Mesothelial cell of epicardium (in vitro differentiated cells): Measurements from ENCODE around the gene THSD4. TPM values are rescaled to one million over a fixed set of nuclear protein-coding genes. Genes with fewer than 3 reads are reported as not detected.
"Not testable (repeated sequence)": the region's sequence is repeated elsewhere in the genome, so short reads cannot be mapped to it uniquely, and the experiment has no call there.

Source experiments
- DNase-seq, 2 experiments: peaks; one replicate each; pipeline ENCODE4 v3.0.0; 2021; ENCODE audit warnings: low spot score in 2 of 2; ENCODE audit not compliant: unreplicated experiment in 2 of 2
- H3K27ac Mint-ChIP-seq: 2 replicates; pipeline ENCODE4 v1.8.0; 2021; ENCODE audit warnings: mixed read lengths
- H3K27me3 Mint-ChIP-seq: 2 replicates; pipeline ENCODE4 v1.8.0; 2021; ENCODE audit warnings: low read depth, mixed read lengths
- H3K36me3 Mint-ChIP-seq: 2 replicates; pipeline ENCODE4 v1.8.0; 2021; ENCODE audit warnings: mixed read lengths
- H3K4me1 Mint-ChIP-seq: 2 replicates; pipeline ENCODE4 v1.8.0; 2021; ENCODE audit warnings: mixed read lengths
- H3K4me3 Mint-ChIP-seq: 2 replicates; pipeline ENCODE4 v1.8.0; 2021; ENCODE audit warnings: mild to moderate bottlenecking, moderate library complexity, mixed read lengths
- H3K9me3 Mint-ChIP-seq: 2 replicates; pipeline ENCODE4 v1.8.0; 2021; ENCODE audit warnings: mixed read lengths
- total RNA-seq: library from RNA; stranded (reverse); gene quantifications from 3 replicates; pipeline ENCODE4 v1.2.1, GENCODE V29; 2021
- TF ChIP-seq, protein P1 (sequence below): fragments of 200-600 bp; sonication (generic); IDR thresholded peaks from one replicate; pipeline ENCODE4 v1.5.0; 2021; ENCODE audit warnings: antibody characterized with exemption; ENCODE audit not compliant: unreplicated experiment

The THSD4 gene
- total RNA-seq, 1 donor from 2014 or later = 93.9 TPM

DNA sequence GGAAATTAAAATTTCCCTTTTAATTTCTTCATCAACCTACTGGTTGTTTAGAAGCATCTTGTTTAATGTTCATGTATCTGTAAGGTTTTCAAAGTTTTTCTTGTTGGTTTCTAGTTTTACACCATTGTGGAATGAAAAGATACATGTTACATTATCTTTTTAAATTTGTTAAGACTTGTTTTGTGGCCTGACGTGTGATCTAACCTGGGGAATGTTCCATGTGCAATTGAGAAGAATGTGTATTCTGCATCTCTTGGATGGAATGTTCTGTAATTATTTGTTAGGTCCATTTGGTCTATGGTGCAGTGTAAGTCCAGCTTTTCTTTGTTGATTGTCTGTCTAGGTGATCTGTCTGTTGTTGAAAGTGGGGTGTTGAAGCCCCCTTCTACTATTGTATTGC is 45.7 kb downstream of the THSD4 start:
- peaks cover 29% of the 10 kb centered on the region for H3K9me3 Mint-ChIP-seq
- H3K4me3 Mint-ChIP-seq = no peak overlapping the region
- H3K4me1 Mint-ChIP-seq = no peaks in the 10 kb centered on the region
- H3K36me3 Mint-ChIP-seq = peaks cover 41% of the 10 kb centered on the region
- no peaks in the 10 kb centered on the region for H3K27me3 Mint-ChIP-seq
- TF ChIP-seq, protein P1, sequence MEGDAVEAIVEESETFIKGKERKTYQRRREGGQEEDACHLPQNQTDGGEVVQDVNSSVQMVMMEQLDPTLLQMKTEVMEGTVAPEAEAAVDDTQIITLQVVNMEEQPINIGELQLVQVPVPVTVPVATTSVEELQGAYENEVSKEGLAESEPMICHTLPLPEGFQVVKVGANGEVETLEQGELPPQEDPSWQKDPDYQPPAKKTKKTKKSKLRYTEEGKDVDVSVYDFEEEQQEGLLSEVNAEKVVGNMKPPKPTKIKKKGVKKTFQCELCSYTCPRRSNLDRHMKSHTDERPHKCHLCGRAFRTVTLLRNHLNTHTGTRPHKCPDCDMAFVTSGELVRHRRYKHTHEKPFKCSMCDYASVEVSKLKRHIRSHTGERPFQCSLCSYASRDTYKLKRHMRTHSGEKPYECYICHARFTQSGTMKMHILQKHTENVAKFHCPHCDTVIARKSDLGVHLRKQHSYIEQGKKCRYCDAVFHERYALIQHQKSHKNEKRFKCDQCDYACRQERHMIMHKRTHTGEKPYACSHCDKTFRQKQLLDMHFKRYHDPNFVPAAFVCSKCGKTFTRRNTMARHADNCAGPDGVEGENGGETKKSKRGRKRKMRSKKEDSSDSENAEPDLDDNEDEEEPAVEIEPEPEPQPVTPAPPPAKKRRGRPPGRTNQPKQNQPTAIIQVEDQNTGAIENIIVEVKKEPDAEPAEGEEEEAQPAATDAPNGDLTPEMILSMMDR = no peak
- no peak for DNase-seq
- H3K27ac Mint-ChIP-seq = no peak overlapping the region

DNA sequence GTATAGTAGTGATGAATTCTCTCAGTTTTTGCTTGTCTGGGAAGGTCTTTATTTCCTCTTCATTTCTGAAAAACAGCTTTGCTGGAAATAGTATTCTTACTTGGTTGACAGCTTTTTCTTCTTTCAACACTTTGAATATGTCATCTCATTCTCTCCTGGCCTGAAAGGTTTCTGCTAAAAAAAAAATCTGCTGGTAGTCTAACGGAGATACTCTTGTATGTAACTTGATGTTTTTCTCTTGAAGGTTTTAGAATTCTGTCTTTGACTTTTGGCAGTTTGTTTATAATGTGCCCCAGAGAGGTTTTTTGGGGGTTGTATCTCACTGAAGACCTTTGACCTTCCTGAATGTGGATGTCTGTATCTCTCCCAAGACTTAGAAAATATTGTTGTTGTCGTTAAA is 47.0 kb downstream of the THSD4 start:
- no peaks in the 10 kb centered on the region for H3K27me3 Mint-ChIP-seq
- TF ChIP-seq, protein P1 = no peak
- no peak overlapping the region for H3K4me3 Mint-ChIP-seq
- H3K36me3 Mint-ChIP-seq = peaks cover 42% of the 10 kb centered on the region
- H3K27ac Mint-ChIP-seq = no peak overlapping the region
- DNase-seq = no peak
- H3K4me1 Mint-ChIP-seq = no peaks in the 10 kb centered on the region
- H3K9me3 Mint-ChIP-seq = peaks cover 31% of the 10 kb centered on the region

DNA sequence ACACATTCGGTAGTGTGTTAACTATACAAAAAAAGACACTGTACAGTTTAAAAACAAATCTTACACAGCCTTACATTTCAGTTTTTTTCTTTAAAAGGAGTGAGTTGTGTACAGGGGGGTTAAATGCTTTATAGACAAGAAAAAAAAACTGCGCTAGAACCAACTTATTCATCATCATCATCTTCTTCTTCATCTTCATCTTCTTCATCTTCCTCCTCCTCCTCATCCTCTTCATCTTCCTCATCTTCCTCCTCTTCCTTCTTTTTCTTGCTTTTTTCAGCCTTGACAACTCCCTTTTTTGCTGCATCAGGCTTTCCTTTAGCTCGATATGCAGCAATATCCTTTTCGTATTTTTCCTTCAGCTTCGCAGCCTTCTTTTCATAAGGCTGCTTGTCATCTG is 49.3 kb downstream of the THSD4 start:
- not testable (repeated sequence) for H3K4me1 Mint-ChIP-seq, DNase-seq, H3K4me3 Mint-ChIP-seq, H3K27ac Mint-ChIP-seq, H3K27me3 Mint-ChIP-seq
- Mint-ChIP-seq H3K36me3 (peaks cover 42% of the 10 kb centered on the region), H3K9me3 (peaks cover 38% of the 10 kb centered on the region)

DNA sequence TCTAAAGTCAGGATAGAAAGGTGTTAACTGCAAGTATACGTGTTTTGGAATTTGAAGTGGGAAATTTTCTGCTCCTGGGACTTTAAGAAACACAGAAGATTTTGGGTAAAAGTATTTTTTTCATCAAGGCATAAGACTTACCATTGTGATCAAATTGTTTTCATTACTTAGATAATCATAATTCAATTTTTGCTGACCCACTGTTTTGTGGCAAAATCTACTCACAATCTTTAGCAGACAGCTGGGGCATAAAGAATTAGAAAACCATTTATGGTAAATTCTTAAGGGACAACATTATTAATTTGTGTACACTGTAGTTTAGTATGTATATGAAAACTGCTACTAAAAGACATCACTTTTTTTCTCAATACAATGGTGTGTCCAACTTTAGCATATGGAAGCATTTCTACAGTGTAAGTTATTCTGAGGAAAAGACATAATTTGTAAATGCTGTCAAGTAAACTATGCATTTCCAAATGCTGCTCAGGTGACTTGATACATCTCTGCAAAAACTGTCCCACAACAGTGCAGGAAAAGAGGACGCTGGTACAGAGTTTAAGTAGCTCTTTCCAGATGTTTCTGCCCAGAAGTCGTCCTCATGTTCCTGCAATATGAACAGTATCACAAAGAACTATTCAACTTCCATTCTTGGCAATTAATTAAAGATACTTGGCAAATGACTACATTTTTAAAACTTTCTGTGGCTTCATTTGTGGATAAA is 52.3 kb downstream of the THSD4 start:
- H3K9me3 Mint-ChIP-seq = peaks cover 42% of the 10 kb centered on the region
- peaks cover 48% of the 10 kb centered on the region for H3K36me3 Mint-ChIP-seq
- peaks cover 3% of the 10 kb centered on the region for H3K4me1 Mint-ChIP-seq
- H3K4me3 Mint-ChIP-seq = no peak overlapping the region
- H3K27ac Mint-ChIP-seq = no peak overlapping the region
- no peak for DNase-seq
- no peaks in the 10 kb centered on the region for H3K27me3 Mint-ChIP-seq
- TF ChIP-seq, protein P1 = no peak

DNA sequence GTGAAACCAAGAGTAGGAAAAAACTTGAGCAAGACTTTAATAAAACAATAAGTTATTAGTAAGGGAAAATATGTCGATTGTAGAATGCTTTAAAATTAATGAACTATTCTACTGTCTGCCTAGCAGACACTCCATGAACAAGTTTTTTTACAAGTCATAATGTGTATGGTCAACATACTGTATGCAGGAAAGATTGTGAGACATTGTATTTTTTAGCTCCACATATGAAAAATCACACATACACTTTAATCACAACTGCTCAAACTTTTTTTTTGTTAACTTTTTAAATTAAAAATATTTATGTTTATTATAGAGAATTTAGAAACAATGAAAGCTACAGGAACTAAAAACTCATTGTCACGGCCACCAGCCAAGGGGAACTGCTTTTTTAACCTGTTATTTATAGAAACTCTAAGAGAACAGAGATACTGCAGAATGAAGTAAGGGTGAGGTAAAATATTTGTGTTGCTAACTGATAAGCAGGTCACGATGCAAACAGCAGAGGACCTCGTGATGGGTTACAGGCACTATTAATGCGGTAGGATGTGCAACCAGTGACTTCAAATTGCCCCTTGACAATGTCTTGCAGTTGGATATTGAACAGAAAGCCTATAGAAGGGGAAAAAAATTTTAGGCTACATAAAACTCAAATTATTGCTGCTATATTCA is 53.0 kb downstream of the THSD4 start:
- Mint-ChIP-seq H3K4me3 (no peak overlapping the region), H3K9me3 (peaks cover 43% of the 10 kb centered on the region), H3K36me3 (peaks cover 45% of the 10 kb centered on the region), H3K4me1 (peaks cover 3% of the 10 kb centered on the region), H3K27ac (no peak overlapping the region), H3K27me3 (no peaks in the 10 kb centered on the region)
- DNase-seq = no peak
- TF ChIP-seq, protein P1 = no peak

DNA sequence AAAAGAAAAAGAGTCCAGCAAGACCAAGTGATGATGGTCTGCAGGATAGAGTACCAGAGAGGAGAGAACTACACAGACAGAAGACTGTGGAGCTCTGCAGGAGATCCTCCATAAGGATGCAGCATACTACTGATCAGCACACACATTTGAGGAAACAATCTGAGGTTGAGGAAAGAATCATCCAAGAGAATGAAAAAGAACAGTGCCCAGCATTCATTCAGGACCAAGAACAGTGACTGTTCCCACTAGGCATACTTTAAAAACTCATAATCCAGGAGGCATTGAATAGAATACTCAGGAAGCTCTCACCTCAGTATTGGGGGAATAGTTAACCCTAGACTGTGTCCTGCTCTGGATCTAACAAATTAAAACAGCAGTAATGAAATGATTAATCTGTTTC is 54.9 kb downstream of the THSD4 start:
- TF ChIP-seq, protein P1 = no peak
- H3K27me3 Mint-ChIP-seq = no peaks in the 10 kb centered on the region
- H3K36me3 Mint-ChIP-seq = peaks cover 49% of the 10 kb centered on the region
- H3K4me1 Mint-ChIP-seq = peaks cover 3% of the 10 kb centered on the region
- no peak for DNase-seq
- no peak overlapping the region for H3K27ac Mint-ChIP-seq
- peaks cover 48% of the 10 kb centered on the region for H3K9me3 Mint-ChIP-seq
- H3K4me3 Mint-ChIP-seq = no peak overlapping the region
